HFF-Myc (cell line): ENCODE measurements around the gene KLF17.

Experiments
- DNase-seq: peaks from one replicate; pipeline ENCODE4 v3.0.0-alpha.2; 2011; ENCODE audit warnings: low read depth; ENCODE audit errors: extremely low read depth
- H3K4me3 ChIP-seq: replicated peaks from 2 replicates; pipeline ENCODE4 v1.5.1; 2011; ENCODE audit warnings: low read depth, mild to moderate bottlenecking, control low read depth, low read length
- TF ChIP-seq, protein P1 (sequence below): IDR thresholded peaks from 2 replicates; pipeline ENCODE4 v1.5.1; 2012; ENCODE audit warnings: mild to moderate bottlenecking, low read depth, low read length, control low read depth; ENCODE audit errors: missing control alignments

KLF17 gene

DNA sequence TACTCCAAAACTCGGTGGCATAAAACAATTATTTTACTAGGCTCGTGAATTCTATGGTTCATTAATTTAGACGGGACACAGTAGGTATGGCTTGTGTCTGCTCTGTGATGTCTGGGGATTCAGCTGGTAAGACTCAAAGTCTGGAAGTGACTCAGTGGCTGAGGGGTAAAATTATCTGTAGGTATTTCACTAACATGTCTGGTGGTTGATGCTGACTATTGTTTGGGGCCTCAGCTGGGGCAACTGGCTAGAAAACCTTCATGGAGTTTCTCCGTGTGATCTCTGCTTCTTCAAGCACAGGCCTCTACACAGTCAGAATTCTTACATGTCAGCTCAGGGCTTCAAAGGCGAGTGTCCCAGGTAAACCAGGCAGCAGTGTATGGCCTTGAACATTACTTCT is 41.2 kb upstream of the KLF17 start:
- H3K4me3 ChIP-seq = no peak overlapping the region
- DNase-seq = no peak
- TF ChIP-seq, protein P1, sequence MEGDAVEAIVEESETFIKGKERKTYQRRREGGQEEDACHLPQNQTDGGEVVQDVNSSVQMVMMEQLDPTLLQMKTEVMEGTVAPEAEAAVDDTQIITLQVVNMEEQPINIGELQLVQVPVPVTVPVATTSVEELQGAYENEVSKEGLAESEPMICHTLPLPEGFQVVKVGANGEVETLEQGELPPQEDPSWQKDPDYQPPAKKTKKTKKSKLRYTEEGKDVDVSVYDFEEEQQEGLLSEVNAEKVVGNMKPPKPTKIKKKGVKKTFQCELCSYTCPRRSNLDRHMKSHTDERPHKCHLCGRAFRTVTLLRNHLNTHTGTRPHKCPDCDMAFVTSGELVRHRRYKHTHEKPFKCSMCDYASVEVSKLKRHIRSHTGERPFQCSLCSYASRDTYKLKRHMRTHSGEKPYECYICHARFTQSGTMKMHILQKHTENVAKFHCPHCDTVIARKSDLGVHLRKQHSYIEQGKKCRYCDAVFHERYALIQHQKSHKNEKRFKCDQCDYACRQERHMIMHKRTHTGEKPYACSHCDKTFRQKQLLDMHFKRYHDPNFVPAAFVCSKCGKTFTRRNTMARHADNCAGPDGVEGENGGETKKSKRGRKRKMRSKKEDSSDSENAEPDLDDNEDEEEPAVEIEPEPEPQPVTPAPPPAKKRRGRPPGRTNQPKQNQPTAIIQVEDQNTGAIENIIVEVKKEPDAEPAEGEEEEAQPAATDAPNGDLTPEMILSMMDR = no peak

DNA sequence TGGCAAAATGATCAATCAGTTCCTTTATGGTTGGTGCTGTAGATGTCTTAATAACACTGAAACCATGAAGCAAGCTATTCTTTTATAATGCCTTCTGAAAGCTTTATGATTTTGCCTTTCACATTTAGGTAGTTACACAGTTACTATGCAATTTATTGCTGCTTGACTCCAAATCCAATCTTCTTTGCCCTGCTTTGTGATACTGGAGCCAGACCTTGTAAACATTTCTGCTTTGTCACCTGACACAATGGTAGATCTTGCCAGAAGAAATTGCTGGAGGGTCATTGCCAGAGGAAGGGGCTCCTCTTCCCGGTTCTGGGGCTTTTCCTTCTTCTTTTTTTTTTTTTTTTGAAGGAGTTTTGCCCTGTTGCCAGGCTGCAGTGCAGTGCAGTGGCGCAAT is 40.5 kb upstream of the KLF17 start:
- TF ChIP-seq, protein P1 = no peak
- no peak for DNase-seq
- no peak overlapping the region for H3K4me3 ChIP-seq

DNA sequence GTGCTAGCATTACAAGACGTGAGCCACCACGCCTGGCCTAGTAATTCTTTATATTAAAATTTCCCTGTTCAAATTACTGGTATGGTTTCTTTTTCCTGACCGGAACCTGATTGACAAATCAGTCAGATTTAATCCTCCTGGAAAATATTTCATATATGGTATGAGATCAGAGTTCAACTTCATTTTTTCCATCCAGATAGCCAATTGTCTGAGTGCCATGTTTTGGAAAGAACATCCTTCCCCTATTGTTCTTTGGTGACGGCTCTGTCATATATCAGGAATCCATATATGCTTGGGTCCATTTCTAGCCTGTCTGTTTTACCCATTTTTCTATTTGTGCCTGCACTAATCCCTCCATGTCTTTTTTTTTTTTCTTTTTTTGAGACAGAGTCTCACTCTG is 39.1 kb upstream of the KLF17 start:
- TF ChIP-seq, protein P1 = no peak
- no peak for DNase-seq
- H3K4me3 ChIP-seq = no peak overlapping the region

DNA sequence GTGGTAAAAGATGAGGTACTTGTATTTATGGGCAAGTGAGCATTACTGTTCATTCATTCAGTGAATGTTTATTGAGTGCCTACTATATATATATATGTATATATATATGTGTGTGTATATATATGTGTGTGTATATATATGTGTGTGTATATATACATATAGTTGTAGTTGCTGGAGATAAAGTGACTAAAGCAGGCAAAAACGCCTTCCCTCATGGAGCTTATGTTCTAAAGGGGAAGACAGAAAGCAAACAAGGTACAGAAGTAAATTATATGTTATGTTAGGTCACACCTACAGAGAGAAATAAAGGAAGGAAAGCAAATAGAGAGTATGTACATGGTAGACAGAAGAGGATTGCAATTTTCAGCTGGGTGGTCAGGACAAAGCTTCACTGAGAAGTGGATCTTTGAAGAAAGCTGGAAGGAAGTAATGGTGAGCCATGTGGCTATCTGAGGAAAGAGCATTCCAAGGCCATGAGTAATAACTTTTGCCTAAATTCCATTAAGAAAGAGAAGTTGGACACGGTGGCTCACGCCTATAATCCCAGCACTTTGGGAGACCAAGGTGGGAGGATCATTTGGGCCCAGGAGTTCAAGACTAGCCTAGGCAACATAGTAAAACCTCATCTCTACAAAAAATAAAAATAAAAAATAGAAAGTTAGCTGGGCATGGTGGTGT is 33.5 kb upstream of the KLF17 start:
- TF ChIP-seq, protein P1 = no peak
- DNase-seq = peak; percentile 67
- no peak overlapping the region for H3K4me3 ChIP-seq

DNA sequence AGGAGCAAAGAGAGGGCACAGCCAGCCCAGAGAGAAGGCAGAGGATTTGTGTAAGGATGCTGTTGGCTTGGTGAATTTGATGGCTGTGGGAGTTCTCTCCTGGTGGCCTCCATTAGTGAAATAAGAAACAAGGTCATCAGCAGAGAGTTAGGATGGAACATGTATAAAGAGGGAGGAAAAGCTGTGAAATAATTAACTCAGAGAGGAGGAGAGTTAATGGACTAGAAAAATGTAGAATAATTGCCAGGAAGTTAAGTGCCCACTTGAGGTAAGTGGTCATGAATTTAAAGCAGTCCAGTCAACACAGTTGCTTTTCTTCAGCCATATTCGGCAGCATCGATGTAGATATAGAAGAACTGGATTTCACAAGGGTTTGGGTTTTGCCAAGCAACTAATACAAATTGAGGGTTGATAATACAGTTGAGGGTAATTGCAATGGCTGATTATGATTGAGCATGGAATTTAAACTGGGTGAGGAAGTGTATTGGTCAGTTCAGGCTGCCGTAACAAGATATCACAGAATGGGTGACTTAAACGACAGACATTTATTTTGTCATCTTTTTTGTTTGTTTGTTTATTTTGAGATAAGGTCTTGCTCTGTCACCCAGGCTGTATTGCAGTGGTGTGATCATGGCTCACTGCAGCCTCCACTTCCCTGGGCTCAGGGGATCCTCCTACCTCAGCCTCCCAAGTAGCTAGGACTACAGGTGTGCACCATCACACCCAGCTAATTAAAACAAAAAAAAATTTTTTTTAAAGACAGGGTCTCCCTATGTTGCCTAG is 31.7 kb upstream of the KLF17 start:
- TF ChIP-seq, protein P1 = no peak
- DNase-seq = no peak
- no peak overlapping the region for H3K4me3 ChIP-seq

DNA sequence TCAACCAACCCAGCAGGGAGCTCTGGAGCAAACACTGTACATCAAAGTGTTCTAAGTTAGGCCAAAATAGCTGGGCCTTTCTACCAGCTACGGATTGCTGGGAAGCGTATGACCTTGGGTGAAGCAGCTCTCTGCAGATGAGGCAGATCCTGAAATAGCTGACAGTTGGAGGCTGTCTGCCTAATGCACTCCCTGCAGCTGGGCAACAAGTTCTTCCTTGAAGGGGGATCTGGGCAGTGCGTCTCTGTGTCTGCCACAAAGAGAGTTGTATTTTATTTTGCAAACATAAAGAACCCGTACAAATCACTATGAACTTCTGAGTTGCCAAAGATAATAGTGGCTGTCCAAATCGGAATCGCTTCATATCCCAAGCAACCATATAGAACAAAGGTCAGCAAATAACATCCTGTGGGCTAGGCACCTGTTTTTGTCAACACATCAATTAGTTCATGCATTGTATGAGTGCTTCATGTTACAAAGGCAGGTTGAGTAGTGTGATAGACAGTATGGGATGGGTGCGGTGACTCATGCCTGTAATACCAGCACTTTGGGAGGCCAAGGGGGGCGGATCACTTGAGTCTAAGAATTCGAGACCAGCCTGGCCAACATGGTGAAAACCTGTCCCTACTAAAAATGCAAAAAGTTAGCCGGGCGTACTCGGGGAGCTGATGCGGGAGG is 29.1 kb upstream of the KLF17 start:
- H3K4me3 ChIP-seq = no peak overlapping the region
- DNase-seq = no peak
- TF ChIP-seq, protein P1 = no peak
